Raji (cell line): ENCODE results near the gene ALDH6A1.

Source experiments
- POLR2A ChIP-seq: IDR thresholded peaks from 2 replicates; pipeline ENCODE4 v1.6.1; 2011; ENCODE audit warnings: low read depth, low read length, control low read depth; ENCODE audit not compliant: insufficient read depth

The ALDH6A1 gene

GRCh38 chr14:74084277-74085046 lies at the start of gene ALDH6A1, which contains the start of gene LIN52:
Gene ALDH6A1 (minus strand): TSS chr14:74084453. CDS start chr14:74084394, 59 bp downstream.
Gene LIN52 (plus strand): TSS chr14:74084956. CDS start chr14:74084975, 19 bp downstream.
- TF ChIP-seq POLR2A: peak; percentile 67

GRCh38 chr14:74127634-74128033 lies 43.4 kb upstream of the ALDH6A1 start:
- TF ChIP-seq POLR2A: no peak

- TF ChIP-seq POLR2A: no peak
These were observed 42.2 kb upstream of the ALDH6A1 start for GRCh38 chr14:74126315-74127013.

GRCh38 chr14:74109369-74109768 lies 25.1 kb upstream of the ALDH6A1 start:
- no peak for TF ChIP-seq POLR2A

- no peak for TF ChIP-seq POLR2A
These were observed 21.1 kb upstream of the ALDH6A1 start for GRCh38 chr14:74105381-74105780.

GRCh38 chr14:74089251-74090020 lies 5.2 kb upstream of the ALDH6A1 start:
- TF ChIP-seq POLR2A: no peak

- no peak for TF ChIP-seq POLR2A
These were observed 1.6 kb upstream of the ALDH6A1 start for GRCh38 chr14:74085828-74086227.

GRCh38 chr14:74085047-74085637 lies 889 bp upstream of the ALDH6A1 start:
- TF ChIP-seq POLR2A: no peak

GRCh38 chr14:74083784-74084276 lies 423 bp downstream of the ALDH6A1 start:
- TF ChIP-seq POLR2A: no peak

- TF ChIP-seq POLR2A: no peak
These were observed 1.1 kb downstream of the ALDH6A1 start for GRCh38 chr14:74083161-74083560.

- no peak for TF ChIP-seq POLR2A
These were observed 2.8 kb downstream of the ALDH6A1 start for GRCh38 chr14:74081491-74081890.

- TF ChIP-seq POLR2A: no peak
These were observed 3.3 kb downstream of the ALDH6A1 start for GRCh38 chr14:74080820-74081460.

GRCh38 chr14:74077401-74077800 lies 6.9 kb downstream of the ALDH6A1 start:
- no peak for TF ChIP-seq POLR2A
